Measurements from ENCODE around the gene HAGHL. TPM values are rescaled to one million over a fixed set of nuclear protein-coding genes. Genes with fewer than 3 reads are reported as not detected.

HAGHL gene
- total and polyA plus RNA-seq, 10 donors = 7.7 to 75.8 (median 20.3) TPM

DNA sequence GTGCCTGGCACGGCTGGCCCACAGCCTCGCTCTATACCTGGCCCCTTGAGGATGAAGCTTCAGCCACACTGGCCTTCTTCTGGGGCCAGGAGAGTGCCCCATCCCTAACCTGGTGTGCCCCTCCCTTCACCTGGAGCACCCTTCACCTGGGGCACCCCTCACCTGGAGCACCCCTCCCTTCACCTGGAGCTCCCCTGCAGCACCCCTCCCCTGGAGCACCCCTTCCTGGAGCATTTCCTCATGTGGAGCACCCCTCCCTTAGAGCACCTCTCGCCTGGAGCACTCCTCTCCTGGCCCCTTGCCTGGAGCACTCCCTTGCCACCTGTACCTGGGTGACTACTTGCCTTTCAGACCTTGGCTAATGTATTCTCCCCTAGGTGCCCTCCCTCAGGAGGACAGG is 18.9 kb upstream of the HAGHL start:
- DNase-seq = no peak
- H3K4me1 ChIP-seq = peaks cover 0 to 37% (median 16%) of the 10 kb centered on the region in 6 donors
- TF ChIP-seq POLR2A (IDR thresholded peaks at IDR 0.05) (no peak), POLR2AphosphoS5 (IDR thresholded peaks at IDR 0.05) (no peak)
- TF ChIP-seq, protein P1, sequence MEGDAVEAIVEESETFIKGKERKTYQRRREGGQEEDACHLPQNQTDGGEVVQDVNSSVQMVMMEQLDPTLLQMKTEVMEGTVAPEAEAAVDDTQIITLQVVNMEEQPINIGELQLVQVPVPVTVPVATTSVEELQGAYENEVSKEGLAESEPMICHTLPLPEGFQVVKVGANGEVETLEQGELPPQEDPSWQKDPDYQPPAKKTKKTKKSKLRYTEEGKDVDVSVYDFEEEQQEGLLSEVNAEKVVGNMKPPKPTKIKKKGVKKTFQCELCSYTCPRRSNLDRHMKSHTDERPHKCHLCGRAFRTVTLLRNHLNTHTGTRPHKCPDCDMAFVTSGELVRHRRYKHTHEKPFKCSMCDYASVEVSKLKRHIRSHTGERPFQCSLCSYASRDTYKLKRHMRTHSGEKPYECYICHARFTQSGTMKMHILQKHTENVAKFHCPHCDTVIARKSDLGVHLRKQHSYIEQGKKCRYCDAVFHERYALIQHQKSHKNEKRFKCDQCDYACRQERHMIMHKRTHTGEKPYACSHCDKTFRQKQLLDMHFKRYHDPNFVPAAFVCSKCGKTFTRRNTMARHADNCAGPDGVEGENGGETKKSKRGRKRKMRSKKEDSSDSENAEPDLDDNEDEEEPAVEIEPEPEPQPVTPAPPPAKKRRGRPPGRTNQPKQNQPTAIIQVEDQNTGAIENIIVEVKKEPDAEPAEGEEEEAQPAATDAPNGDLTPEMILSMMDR (IDR thresholded peaks at IDR 0.05 in 8 of 11, conservative IDR thresholded peaks at IDR 0.05 in 3 of 11) = no peak
- H3K27me3 ChIP-seq (replicated peaks in 1 of 7) = peaks cover 8 to 100% (median 81%) of the 10 kb centered on the region in 7 donors
- no peaks in the 10 kb centered on the region for H3K9me3 ChIP-seq
- H3K27ac ChIP-seq = no peak overlapping the region
- WGBS, 5 donors = 51 to 59% (median 56%) methylated on average over 3 of the region's 3 CpGs
- H3K36me3 ChIP-seq = no peaks in the 10 kb centered on the region
- no peak overlapping the region for H3K4me3 ChIP-seq
- intact Hi-C loops (cut with DNase I; ENCODE audit: low total_unique reads) = no loop called here

DNA sequence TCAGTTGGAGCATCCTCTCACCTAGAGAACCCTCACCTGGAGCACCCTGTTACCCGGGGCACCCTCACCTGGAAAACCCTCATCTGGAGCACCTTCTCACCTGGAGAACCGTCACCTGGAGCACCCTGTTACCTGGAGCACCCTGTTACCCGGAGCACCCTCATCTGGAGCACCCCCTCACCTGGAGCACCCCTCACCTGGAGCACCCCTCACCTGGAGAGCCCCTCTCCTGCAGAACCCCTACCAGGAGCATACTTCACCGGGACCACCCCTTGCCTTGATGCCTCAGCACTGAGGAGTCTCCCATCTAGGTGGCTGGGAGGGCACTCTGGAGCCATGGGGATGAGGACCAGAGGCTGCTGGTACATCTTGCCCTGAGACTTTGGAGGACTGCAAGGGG is 17.9 kb upstream of the HAGHL start:
- H3K9me3 ChIP-seq = no peaks in the 10 kb centered on the region
- peaks cover 0 to 42% (median 17%) of the 10 kb centered on the region in 6 donors for H3K4me1 ChIP-seq
- H3K27ac ChIP-seq = no peak overlapping the region
- no peak overlapping the region for H3K4me3 ChIP-seq
- intact Hi-C loops (cut with DNase I; ENCODE audit: low total_unique reads) = no loop called here
- no peak for DNase-seq
- WGBS, 5 donors = 67 to 90% (median 80%) methylated on average over 3 to 4 of the region's 4 CpGs
- TF ChIP-seq, protein P1 (IDR thresholded peaks at IDR 0.05 in 8 of 11, conservative IDR thresholded peaks at IDR 0.05 in 3 of 11) = no peak
- TF ChIP-seq POLR2A (IDR thresholded peaks at IDR 0.05) = no peak
- TF ChIP-seq POLR2AphosphoS5 (IDR thresholded peaks at IDR 0.05) = no peak
- H3K27me3 ChIP-seq (replicated peaks in 1 of 7) = peaks cover 8 to 100% (median 72%) of the 10 kb centered on the region in 7 donors
- H3K36me3 ChIP-seq = no peaks in the 10 kb centered on the region

DNA sequence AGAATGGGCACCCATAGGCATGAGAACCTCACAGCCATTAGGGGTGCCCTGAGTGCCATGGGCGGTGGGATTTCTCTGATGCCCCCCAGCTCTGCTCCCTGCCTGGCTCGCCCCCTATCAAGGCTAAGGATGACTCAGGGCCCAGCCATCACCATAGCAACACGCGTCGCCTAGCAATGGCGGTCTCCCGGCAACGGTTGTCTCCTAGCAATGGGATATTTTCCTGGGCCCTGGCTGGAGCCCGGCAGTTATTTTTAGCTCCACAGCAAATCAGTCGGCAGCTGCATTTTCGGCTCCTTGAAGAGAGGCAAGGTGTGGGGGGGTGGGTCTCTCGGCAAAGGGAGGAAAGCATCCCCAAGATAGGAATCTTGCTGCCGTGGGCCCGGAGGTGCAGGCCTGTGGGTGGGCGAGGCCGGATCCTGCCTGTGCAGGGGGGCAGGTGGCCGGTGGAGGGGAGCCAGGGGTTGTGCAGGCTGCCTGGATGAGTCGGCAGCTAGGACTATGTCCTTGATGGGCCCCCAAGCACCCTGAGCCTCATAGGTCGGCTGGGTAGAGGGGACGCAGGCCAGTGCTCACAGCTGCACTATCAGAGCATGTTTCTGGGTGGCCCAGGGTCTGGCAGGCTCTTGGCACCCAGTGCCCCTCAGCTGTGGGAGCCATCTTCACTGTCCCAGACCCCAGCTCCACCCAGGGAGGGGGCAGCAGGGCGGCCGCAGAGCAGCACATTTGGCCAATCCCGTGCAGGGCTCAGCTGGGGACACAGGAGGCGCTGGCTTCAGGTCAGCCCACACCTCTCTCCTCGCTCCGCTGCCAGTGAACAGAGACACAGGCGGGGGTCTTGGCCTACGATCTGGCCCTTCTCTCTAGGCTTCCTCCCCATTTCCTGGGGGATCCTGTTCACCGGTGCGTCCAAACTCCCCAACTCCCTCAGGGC is 17.1 kb upstream of the HAGHL start:
- H3K27ac ChIP-seq = no peak overlapping the region
- no peak overlapping the region for H3K4me3 ChIP-seq
- peaks cover 4 to 46% (median 26%) of the 10 kb centered on the region in 6 donors for H3K4me1 ChIP-seq
- H3K36me3 ChIP-seq = no peaks in the 10 kb centered on the region
- H3K9me3 ChIP-seq = no peaks in the 10 kb centered on the region
- intact Hi-C loops (cut with DNase I; ENCODE audit: low total_unique reads) = loop anchor here (5.0 kb wide), 1 partner anchor 77 kb away; the partner anchor contains the start of genes CHTF18 and RPUSD1
- no peak for DNase-seq
- H3K27me3 ChIP-seq (replicated peaks in 1 of 7) = peaks cover 8 to 100% (median 63%) of the 10 kb centered on the region in 7 donors
- no peak for TF ChIP-seq POLR2A (IDR thresholded peaks at IDR 0.05)
- TF ChIP-seq POLR2AphosphoS5 (IDR thresholded peaks at IDR 0.05) = no peak
- TF ChIP-seq, protein P1 (IDR thresholded peaks at IDR 0.05 in 8 of 11, conservative IDR thresholded peaks at IDR 0.05 in 3 of 11) = no peak
- 35 to 40% (median 38%) methylated on average over 22 to 30 of the region's 30 CpGs for WGBS, 5 donors

DNA sequence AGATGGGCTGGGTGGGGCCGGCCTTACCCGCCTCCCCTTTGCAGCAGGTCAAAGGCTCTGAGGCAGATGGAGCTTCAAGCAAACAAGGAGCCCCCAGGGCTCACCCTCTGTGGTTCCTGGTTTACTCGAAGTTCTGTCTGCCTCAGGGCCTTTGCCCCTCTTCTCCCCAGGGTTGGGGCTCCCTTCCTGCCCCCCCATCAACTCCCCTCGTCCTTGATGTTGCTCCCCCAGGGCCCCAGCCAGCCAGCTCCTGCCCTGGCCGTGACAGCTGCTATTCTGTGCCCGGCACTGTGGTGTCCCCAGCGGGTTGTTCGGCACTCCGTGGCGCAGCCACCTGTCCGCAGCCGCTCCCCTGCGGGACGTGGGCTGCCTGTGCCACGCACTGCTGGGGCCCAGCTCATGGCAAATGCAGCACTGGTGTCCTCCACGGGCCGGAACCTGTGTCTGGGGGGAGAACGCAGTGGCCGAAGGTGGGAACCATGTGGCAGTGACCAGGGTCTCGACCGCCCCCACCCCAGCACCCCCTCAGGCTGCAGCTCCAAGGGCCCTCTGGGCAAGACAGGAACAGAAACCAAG is 16.3 kb upstream of the HAGHL start:
- H3K4me1 ChIP-seq = peaks cover 4 to 46% (median 27%) of the 10 kb centered on the region in 6 donors
- no peaks in the 10 kb centered on the region for H3K9me3 ChIP-seq
- WGBS, 5 donors = 62 to 71% (median 69%) methylated on average over 14 to 21 of the region's 21 CpGs
- intact Hi-C loops (cut with DNase I; ENCODE audit: low total_unique reads) = loop anchor here (5.0 kb wide), 1 partner anchor 77 kb away; the partner anchor contains the start of genes CHTF18 and RPUSD1
- DNase-seq = no peak
- no peak for TF ChIP-seq POLR2AphosphoS5 (IDR thresholded peaks at IDR 0.05)
- no peak for TF ChIP-seq POLR2A (IDR thresholded peaks at IDR 0.05)
- TF ChIP-seq, protein P1 (IDR thresholded peaks at IDR 0.05 in 8 of 11, conservative IDR thresholded peaks at IDR 0.05 in 3 of 11) = no peak
- no peaks in the 10 kb centered on the region for H3K36me3 ChIP-seq
- no peak overlapping the region for H3K4me3 ChIP-seq
- no peak overlapping the region for H3K27ac ChIP-seq
- peaks cover 8 to 98% (median 57%) of the 10 kb centered on the region in 7 donors for H3K27me3 ChIP-seq (replicated peaks in 1 of 7)

All from spleen (tissue), 11 donors.